SK-N-SH (cell line): Measurements from ENCODE around the gene ACSL1. TPM values are rescaled to one million over a fixed set of nuclear protein-coding genes. Genes with fewer than 3 reads are reported as not detected.
A peak's percentile ranks its signal among the peaks of the same experiment; 100 is the strongest.

Experiments
- CTCF ChIA-PET: fragments of 300-600, 350-600 bp; formaldehyde crosslinking; extraction: SDS; loops from one replicate; lab custom pipeline; 2021; lab: Yijun Ruan, JAX
- POLR2A ChIA-PET: fragments of 350-600 bp; sonication (Branson Sonifier 250); formaldehyde crosslinking; extraction: SDS; loops from one replicate; lab custom pipeline; 2020; ENCODE audit warnings: antibody characterized with exemption, inconsistent platforms; lab: Yijun Ruan, JAX
- DNase-seq: peaks from one replicate; pipeline ENCODE4 v3.0.0; 2012
- H2AFZ ChIP-seq: fragments of 200-600 bp; sonication (generic); 2 replicates; pipeline ENCODE4 v1.8.1; 2016; ENCODE audit warnings: antibody characterized with exemption, mild to moderate bottlenecking, low read depth
- H3F3A ChIP-seq: fragments of 200-600 bp; sonication (generic); replicated peaks from 2 replicates; pipeline ENCODE3; 2016; ENCODE audit warnings: antibody characterized with exemption, mild to moderate bottlenecking; ENCODE audit not compliant: insufficient read depth
- H3K27ac ChIP-seq, 2 experiments: fragments of 200-500 bp in 1 of 2; fragments of 200-600 bp in 1 of 2; sonication (Bioruptor generic) in 1 of 2; sonication (generic), shearing (Covaris generic) in 1 of 2; 2 replicates each; pipeline versions ENCODE4 v1.5.1 to v1.6.1; 2014 to 2016; ENCODE audit warnings: low read depth in 2 of 2, inconsistent platforms in 1 of 2, low read length in 1 of 2, mild to moderate bottlenecking in 1 of 2, mixed read lengths in 1 of 2
- H3K27me3 ChIP-seq: fragments of 200-600 bp; sonication (generic), shearing (Covaris generic); 2 replicates; pipeline ENCODE4 v1.6.1; 2016; ENCODE audit warnings: mixed run types; ENCODE audit not compliant: insufficient read depth
- H3K36me3 ChIP-seq, 2 experiments: fragments of 200-500 bp in 1 of 2; fragments of 200-600 bp in 1 of 2; sonication (Bioruptor generic) in 1 of 2; sonication (generic) in 1 of 2; replicated peaks in 1 of 2; 2 replicates each; pipeline versions ENCODE3 to v1.5.1; 2014 to 2016; ENCODE audit warnings: low read length in 1 of 2, mild to moderate bottlenecking in 1 of 2; ENCODE audit not compliant: insufficient read depth in 2 of 2, control insufficient read depth in 1 of 2
- H3K4me1 ChIP-seq, 2 experiments: fragments of 200-500 bp in 1 of 2; fragments of 200-600 bp in 1 of 2; sonication (Bioruptor generic) in 1 of 2; sonication (generic), shearing (Covaris generic) in 1 of 2; 2 replicates each; pipeline versions ENCODE4 v1.5.1 to v1.6.1; 2014 to 2016; ENCODE audit warnings: low read depth in 1 of 2, low read length in 1 of 2, mixed run types in 1 of 2; ENCODE audit not compliant: insufficient read depth in 2 of 2, control insufficient read depth in 1 of 2
- H3K4me2 ChIP-seq: fragments of 200-600 bp; sonication (generic), shearing (Covaris generic); 2 replicates; pipeline ENCODE4 v1.6.1; 2017; ENCODE audit warnings: mixed run types
- H3K4me3 ChIP-seq, 2 experiments: fragments of 200-500 bp in 1 of 2; fragments of 200-600 bp in 1 of 2; sonication (Bioruptor generic) in 1 of 2; sonication (generic), shearing (Covaris generic) in 1 of 2; 2 replicates each; pipeline versions ENCODE4 v1.5.1 to v1.8.1; 2014 to 2016; ENCODE audit warnings: low read depth in 2 of 2, inconsistent platforms in 1 of 2, low read length in 1 of 2, mild to moderate bottlenecking in 1 of 2, mixed read lengths in 1 of 2, moderate library complexity in 1 of 2
- H3K79me2 ChIP-seq: fragments of 200-600 bp; sonication (generic); 2 replicates; pipeline ENCODE4 v1.8.1; 2017; ENCODE audit warnings: mild to moderate bottlenecking; ENCODE audit not compliant: insufficient read depth
- H3K9ac ChIP-seq: fragments of 200-600 bp; sonication (generic); 2 replicates; pipeline ENCODE4 v1.6.1; 2017; ENCODE audit warnings: mixed run types
- H3K9me2 ChIP-seq: fragments of 200-600 bp; sonication (generic); 2 replicates; pipeline ENCODE4 v1.6.1; 2017; ENCODE audit warnings: mixed run types
- H3K9me3 ChIP-seq: fragments of 200-600 bp; sonication (generic); 2 replicates; pipeline ENCODE4 v1.6.1; 2017; ENCODE audit warnings: mixed run types, mild to moderate bottlenecking, moderate library complexity
- H4K20me1 ChIP-seq: fragments of 200-600 bp; sonication (generic); 2 replicates; pipeline ENCODE4 v1.6.1; 2017; ENCODE audit warnings: mild to moderate bottlenecking, mixed run types; ENCODE audit not compliant: insufficient read depth
- ELF1 ChIP-seq: IDR thresholded peaks from 2 replicates; pipeline ENCODE4 v1.4.0; 2012
- EP300 ChIP-seq, 2 experiments: IDR thresholded peaks; 2 replicates each; pipeline versions ENCODE4 v1.4.0 to v1.6.1; 2012; ENCODE audit warnings: borderline replicate concordance in 1 of 2, low read depth in 1 of 2, low read length in 1 of 2
- FOXJ3 ChIP-seq: sonication (generic); formaldehyde crosslinking; IDR thresholded peaks from 2 replicates; pipeline ENCODE4 v1.5.1; 2020; ENCODE audit warnings: mild to moderate bottlenecking, missing genetic modification reagents
- GATA2 ChIP-seq: sonication (generic); formaldehyde crosslinking; IDR thresholded peaks from 2 replicates; pipeline ENCODE4 v1.5.0; 2020; ENCODE audit warnings: mild to moderate bottlenecking, missing genetic modification reagents
- JUND ChIP-seq: IDR thresholded peaks from 2 replicates; pipeline ENCODE4 v1.4.0; 2012
- MAX ChIP-seq: IDR thresholded peaks from 2 replicates; pipeline ENCODE4 v1.4.0; 2012; ENCODE audit warnings: low read depth
- MEF2A ChIP-seq: IDR thresholded peaks from 2 replicates; pipeline ENCODE4 v1.4.0; 2012; ENCODE audit warnings: low read depth, borderline replicate concordance
- MXI1 ChIP-seq: IDR thresholded peaks from 2 replicates; pipeline ENCODE4 v1.6.1; 2012; ENCODE audit warnings: mild to moderate bottlenecking, low read depth, low read length, improper control_type of control experiment
- NFIC ChIP-seq: IDR thresholded peaks from 2 replicates; pipeline ENCODE4 v1.4.0; 2012; ENCODE audit warnings: borderline replicate concordance
- PBX3 ChIP-seq: IDR thresholded peaks from 2 replicates; pipeline ENCODE4; 2012
- POLR2AphosphoS5 ChIP-seq: IDR thresholded peaks from 2 replicates; pipeline ENCODE4 v1.6.1; 2012; ENCODE audit warnings: low read depth, low read length
- RCOR1 ChIP-seq: fragments of 150-350 bp; IDR thresholded peaks from 2 replicates; pipeline ENCODE4 v1.6.1; 2017; ENCODE audit warnings: antibody characterized with exemption, low read length
- REST ChIP-seq: IDR thresholded peaks from 2 replicates; pipeline ENCODE4 v1.6.1; 2012; ENCODE audit warnings: mild to moderate bottlenecking, low read depth, low read length, moderate library complexity
- SIN3A ChIP-seq: IDR thresholded peaks from 2 replicates; pipeline ENCODE4 v1.6.1; 2012; ENCODE audit warnings: low read depth, mild to moderate bottlenecking, low read length, moderate library complexity, borderline replicate concordance
- SMC3 ChIP-seq: IDR thresholded peaks from 2 replicates; pipeline ENCODE4 v1.6.1; 2012; ENCODE audit warnings: low read depth, low read length, improper control_type of control experiment
- TEAD4 ChIP-seq: IDR thresholded peaks from 2 replicates; pipeline ENCODE4 v1.4.0; 2012; ENCODE audit warnings: mild to moderate bottlenecking, borderline replicate concordance; ENCODE audit not compliant: insufficient read depth
- WGBS: methylation state at CpG from one replicate; pipeline ENCODE4 v1.1.6; 2017; ENCODE audit warnings: low lambda C conversion rate; 5-methylcytosine and 5-hydroxymethylcytosine counted together
- polyA plus RNA-seq, 3 experiments: library from polyadenylated mRNA; depleted of rRNA; stranded (reverse); fragments of >200 nt; gene quantifications; 2 replicates each; pipeline ENCODE4 v1.2.3, GENCODE V29; 2012

Gene ACSL1
- polyA plus RNA-seq, 1 of the 3 experiments (the other 2 are of a cell fraction), result 7.9 TPM

DNA sequence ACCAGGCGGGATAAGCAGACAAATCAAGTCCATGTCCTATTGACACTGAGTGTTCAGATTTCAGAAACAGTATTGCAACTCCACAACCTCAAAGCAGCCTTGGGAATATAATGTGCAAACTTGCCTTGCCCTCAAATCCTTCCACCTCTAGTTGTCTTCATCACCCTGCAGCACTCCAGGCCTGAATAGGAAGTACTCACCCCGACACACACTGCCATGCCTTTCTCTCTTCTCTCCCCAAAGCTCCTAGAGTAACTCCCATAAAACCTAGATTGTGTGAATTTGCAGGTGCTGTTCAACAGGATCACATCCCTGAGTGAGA is 19.6 kb downstream of the ACSL1 start:
- H3K9me2 ChIP-seq, result no peaks in the 10 kb centered on the region
- H4K20me1 ChIP-seq, result peaks cover 8% of the 10 kb centered on the region; the same call in 1 of the 2 replicates
- ChIA-PET CTCF (interaction anchor here (0.8 to 1.3 kb wide), 4 partner anchors 14 to 230 kb away, joined by 3 to 4 read pairs (median 3); no protein-coding TSS in a partner anchor), POLR2A (interaction anchor here (1.0 kb wide), 1 partner anchor 173 kb away, joined by 3 read pairs; no protein-coding TSS in a partner anchor)
- H3K4me2 ChIP-seq, result no peak overlapping the region
- H3K4me1 ChIP-seq, result peaks cover 4 to 44% of the 10 kb centered on the region in 2 experiments; a peak in 3 of 4 replicates
- no peak overlapping the region for H3K4me3 ChIP-seq
- 96% methylated on average over 2 of the region's 2 CpGs for WGBS
- no peak overlapping the region for H2AFZ ChIP-seq
- H3K9ac ChIP-seq, result no peak overlapping the region
- peak overlapping the region in 1 of 2 experiments; percentile 68; a peak in 2 of 4 replicates for H3K27ac ChIP-seq
- peaks cover 5% of the 10 kb centered on the region for H3F3A ChIP-seq
- no peak for TF ChIP-seq SIN3A
- no peaks in the 10 kb centered on the region for H3K9me3 ChIP-seq
- no peaks in the 10 kb centered on the region for H3K27me3 ChIP-seq
- H3K36me3 ChIP-seq, result no peaks in the 10 kb centered on the region
- no peak for DNase-seq
- peaks cover 7% of the 10 kb centered on the region; the same call in 1 of the 2 replicates for H3K79me2 ChIP-seq

DNA sequence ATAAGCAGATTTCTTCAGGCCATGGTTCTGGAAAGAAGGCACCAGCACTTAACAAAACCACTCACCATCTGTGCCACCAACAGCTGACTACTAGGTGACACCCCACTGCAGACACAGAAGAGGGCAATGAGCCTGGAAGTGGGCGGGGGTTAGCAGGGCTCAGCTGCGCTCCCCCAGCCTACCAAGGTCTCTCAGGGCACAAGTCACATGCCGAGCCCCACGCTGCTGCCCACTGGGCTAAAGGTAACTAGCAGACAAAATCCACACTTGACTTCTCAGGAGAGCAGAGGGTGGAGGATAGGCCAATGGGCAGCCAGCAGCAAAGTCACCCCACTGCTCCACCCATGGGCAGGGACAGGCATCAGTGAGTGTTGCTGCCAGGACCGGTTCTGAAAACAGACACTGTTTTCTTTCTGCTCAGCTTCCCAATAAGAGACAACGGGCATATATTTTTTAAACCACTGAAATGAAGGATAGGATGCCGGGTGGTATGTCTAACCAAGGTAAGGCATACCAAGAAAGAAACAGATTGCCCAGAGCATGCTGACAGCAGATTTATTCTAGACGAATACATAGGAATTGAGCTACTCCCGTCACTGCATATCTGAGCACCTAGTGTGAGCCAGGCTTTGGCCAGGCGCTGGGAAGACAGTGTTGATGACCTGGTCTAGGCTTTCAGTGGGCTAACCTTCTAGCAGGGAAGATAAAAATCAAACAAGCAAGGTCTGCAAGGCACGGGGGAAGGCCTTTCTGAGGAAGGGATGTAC is 20.1 kb downstream of the ACSL1 start:
- WGBS, result 72% methylated on average over 7 of the region's 11 CpGs
- peak; percentile 71 for DNase-seq
- Histone ChIP-seq H3K27ac (peak overlapping the region in 1 of 2 experiments; percentile 68; a peak in 2 of 4 replicates), H3K36me3 (no peaks in the 10 kb centered on the region), H3K9ac (no peak overlapping the region), H2AFZ (no peak overlapping the region), H4K20me1 (peaks cover 8% of the 10 kb centered on the region; the same call in 1 of the 2 replicates), H3K9me3 (no peaks in the 10 kb centered on the region), H3K79me2 (peaks cover 7% of the 10 kb centered on the region; the same call in 1 of the 2 replicates), H3K9me2 (no peaks in the 10 kb centered on the region), H3K4me3 (no peak overlapping the region), H3K4me1 (peaks cover 4 to 42% of the 10 kb centered on the region in 2 experiments; a peak in 3 of 4 replicates), H3F3A (peaks cover 5% of the 10 kb centered on the region), H3K4me2 (no peak overlapping the region), H3K27me3 (no peaks in the 10 kb centered on the region)
- peak in 1 of 2 experiments; percentile 39; a peak in 1 of 4 replicates for TF ChIP-seq EP300 (IDR thresholded peaks at IDR 0.05; ENCODE audit: borderline replicate concordance in 1 of 2, low read depth in 1 of 2, low read length in 1 of 2)
- peak; percentile 55 for TF ChIP-seq GATA2 (CRISPR knock-in tag)
- TF ChIP-seq FOXJ3 (CRISPR knock-in tag), result no peak
- ChIA-PET CTCF (interaction anchor here (0.8 to 1.3 kb wide), 3 partner anchors 15 to 230 kb away, joined by 3 read pairs; no protein-coding TSS in a partner anchor), POLR2A (interaction anchor here (1.0 kb wide), 1 partner anchor 174 kb away, joined by 3 read pairs; no protein-coding TSS in a partner anchor)

DNA sequence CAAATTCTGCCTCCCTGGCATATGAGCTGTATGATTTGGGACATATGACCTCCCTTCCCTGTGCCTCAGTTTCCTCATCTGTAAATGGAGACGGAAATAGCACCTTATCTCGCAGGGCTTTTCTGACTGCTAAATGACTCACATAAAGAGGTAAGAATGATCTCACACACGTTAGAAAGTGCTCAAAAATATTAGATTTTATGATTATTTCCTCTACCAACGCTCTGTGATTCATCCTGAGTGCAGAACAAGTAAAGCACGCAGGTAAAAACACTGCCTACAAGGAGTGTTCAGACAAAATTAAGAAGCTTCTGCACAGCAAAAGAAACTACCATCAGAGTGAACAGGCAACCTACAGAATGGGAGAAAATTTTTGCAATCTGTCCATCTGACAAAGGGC is 21.1 kb downstream of the ACSL1 start:
- POLR2A ChIA-PET, result no interaction called here
- WGBS, result 85% methylated on average over 5 of the region's 5 CpGs
- TF ChIP-seq RCOR1, result no peak
- TF ChIP-seq MXI1, result no peak
- TF ChIP-seq MAX, result no peak
- no peak for TF ChIP-seq ELF1
- TF ChIP-seq TEAD4, result no peak
- no peak for TF ChIP-seq SMC3
- no peak for TF ChIP-seq PBX3
- no peak for TF ChIP-seq NFIC
- no peak for TF ChIP-seq JUND
- no peak for TF ChIP-seq REST
- TF ChIP-seq MEF2A, result no peak
- TF ChIP-seq FOXJ3 (CRISPR knock-in tag), result no peak
- no peak for TF ChIP-seq POLR2AphosphoS5

More for the DNA sequence above, 21.1 kb downstream of the ACSL1 start:
- no peaks in the 10 kb centered on the region for H3K27me3 ChIP-seq
- H3K4me3 ChIP-seq, result no peak overlapping the region
- H3K9me2 ChIP-seq, result no peaks in the 10 kb centered on the region
- no peak overlapping the region for H3K27ac ChIP-seq
- H3K9ac ChIP-seq, result no peak overlapping the region
- H3K36me3 ChIP-seq, result no peaks in the 10 kb centered on the region
- peaks cover 7% of the 10 kb centered on the region; the same call in 1 of the 2 replicates for H3K79me2 ChIP-seq
- H2AFZ ChIP-seq, result no peak overlapping the region
- DNase-seq, result no peak
- H4K20me1 ChIP-seq, result peaks cover 8% of the 10 kb centered on the region; the same call in 1 of the 2 replicates
- no peaks in the 10 kb centered on the region for H3K9me3 ChIP-seq
- H3K4me2 ChIP-seq, result no peak overlapping the region
- peaks cover 5% of the 10 kb centered on the region for H3F3A ChIP-seq
- CTCF ChIA-PET, result interaction anchor here (0.6 kb wide), 1 partner anchor 103 kb away, joined by 5 read pairs; no protein-coding TSS in a partner anchor
- peaks cover 4 to 39% of the 10 kb centered on the region in 2 experiments; a peak in 3 of 4 replicates for H3K4me1 ChIP-seq
